Measurements from ENCODE around the gene PPFIA1. TPM values are rescaled to one million over a fixed set of nuclear protein-coding genes. Genes with fewer than 3 reads are reported as not detected.

The PPFIA1 gene
- total and polyA plus RNA-seq, 10 of the 15 experiments (the other 5 are each of a cell fraction or from before 2014, with no cell fraction given) = 5.2 to 26.2 (median 15.8) TPM

DNA sequence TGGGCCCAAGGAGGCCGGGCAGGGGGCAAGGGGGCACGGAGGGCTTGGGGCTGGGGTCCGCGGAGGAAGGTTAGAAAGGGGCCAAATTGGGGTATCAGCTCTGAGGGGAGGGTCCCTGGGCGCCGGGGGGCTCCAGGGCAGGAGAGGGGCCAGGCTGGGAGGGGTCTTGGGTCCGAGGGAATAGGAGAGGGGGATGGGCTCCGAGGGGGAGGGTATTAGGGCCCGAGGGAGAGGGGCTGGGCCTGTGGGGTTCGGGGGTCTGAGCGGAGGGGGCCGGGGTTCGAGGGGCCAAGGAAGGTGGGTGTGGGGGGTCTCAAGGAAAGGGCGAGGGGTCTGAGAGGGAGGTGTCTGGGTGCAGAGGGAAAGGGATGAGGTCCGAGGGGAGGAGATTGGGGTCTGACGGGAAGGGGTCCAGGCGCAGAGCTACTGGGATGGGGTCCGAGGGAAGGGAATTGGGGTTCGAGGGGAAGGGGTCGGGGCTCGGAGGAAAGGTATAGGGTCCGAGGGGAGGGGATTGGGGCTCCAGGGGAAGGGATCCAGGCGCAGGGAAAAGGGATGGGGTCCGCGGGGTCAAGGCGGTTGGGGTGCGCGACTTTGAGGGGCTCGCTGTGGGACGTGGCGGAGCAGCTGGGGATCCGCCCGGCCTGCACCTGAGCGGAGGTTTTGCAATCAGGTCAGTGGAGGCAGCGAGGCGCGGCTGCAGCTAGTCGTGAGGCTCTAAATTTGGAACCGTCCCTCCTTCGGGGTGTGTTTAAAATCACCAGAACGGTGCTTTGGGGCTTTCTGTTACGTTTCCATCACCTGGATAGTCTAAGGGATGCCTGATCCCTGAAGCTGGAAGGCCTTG is 128.6 kb downstream of the PPFIA1 start:
- ChIA-PET SMC1A (ENCODE audit: uncharacterized antibody, unreplicated experiment) (no interaction called here), RAD21 (ENCODE audit: unreplicated experiment) (no interaction called here), CTCF (interaction anchor here (0.6 to 0.8 kb wide), 2 partner anchors 9 to 416 kb away, joined by 3 read pairs; no protein-coding TSS in a partner anchor), POLR2A (interaction anchor here (0.7 to 1.0 kb wide), 2 partner anchors 9 to 13 kb away, joined by 3 to 8 read pairs; no protein-coding TSS in a partner anchor)
- Histone ChIP-seq H3K27ac (ENCODE audit: control insufficient read depth, insufficient read depth) (no peak overlapping the region), H3K9me3 (replicated peaks; ENCODE audit: control insufficient read depth, insufficient read depth, low read length) (no peaks in the 10 kb centered on the region; the same call in 2 of the 3 replicates), H3K4me1 (ENCODE audit: control insufficient read depth, insufficient read depth, low read length) (peaks cover 11% of the 10 kb centered on the region), H3K4me2 (ENCODE audit: control insufficient read depth, insufficient read depth) (no peak overlapping the region; the same call in 1 of the 2 replicates), H3K9ac (ENCODE audit: control insufficient read depth, insufficient read depth, low read length) (no peak overlapping the region), H3K79me2 (ENCODE audit: control insufficient read depth, insufficient read depth, low read length) (no peaks in the 10 kb centered on the region), H3K4me3 (peak overlapping the region; percentile 70), H3K36me3 (ENCODE audit: control insufficient read depth in 2 of 2, insufficient read depth in 2 of 2, low read length in 1 of 2) (no peaks in the 10 kb centered on the region), H3K27me3 (replicated peaks in 1 of 2; ENCODE audit: control insufficient read depth in 2 of 2, insufficient read depth in 2 of 2, low read length in 1 of 2) (no peaks in the 10 kb centered on the region), H2AFZ (ENCODE audit: control insufficient read depth, low read depth, low read length) (no peak overlapping the region), H4K20me1 (ENCODE audit: control insufficient read depth, insufficient read depth) (no peaks in the 10 kb centered on the region)
- ATAC-seq = peak; percentile 24
- intact Hi-C loops (cut with micrococcal nuclease; ENCODE audit: unreplicated experiment) = no loop called here
- WGBS (ENCODE audit: insufficient coverage, insufficient replicate concordance, low lambda C conversion rate, missing lambda C conversion rate) = 3% methylated on average over 22 of the region's 42 CpGs
- TF ChIP-seq ETV6 (conservative IDR thresholded peaks at IDR 0.05 in 1 of 2, IDR thresholded peaks at IDR 0.05 in 1 of 2; ENCODE audit: borderline replicate concordance in 1 of 2, low read depth in 1 of 2) = peak in 1 of 2 experiments; percentile 34; a peak in 1 of 4 replicates
- TF ChIP-seq SUZ12 (IDR thresholded peaks at IDR 0.05; ENCODE audit: unreplicated experiment) = no peak
- no peak for TF ChIP-seq HDGF (IDR thresholded peaks at IDR 0.05)
- TF ChIP-seq IKZF1 (conservative IDR thresholded peaks at IDR 0.05) = peak; percentile 44; the same call in 1 of the 2 replicates
- BruUV-seq (replicated peaks) = no TSS peak
- DNase-seq (ENCODE audit: low read depth, low spot score) = no peak
- FAIRE-seq = peak; percentile 72
- in situ Hi-C loops (cut with MboI) = no loop called here

DNA sequence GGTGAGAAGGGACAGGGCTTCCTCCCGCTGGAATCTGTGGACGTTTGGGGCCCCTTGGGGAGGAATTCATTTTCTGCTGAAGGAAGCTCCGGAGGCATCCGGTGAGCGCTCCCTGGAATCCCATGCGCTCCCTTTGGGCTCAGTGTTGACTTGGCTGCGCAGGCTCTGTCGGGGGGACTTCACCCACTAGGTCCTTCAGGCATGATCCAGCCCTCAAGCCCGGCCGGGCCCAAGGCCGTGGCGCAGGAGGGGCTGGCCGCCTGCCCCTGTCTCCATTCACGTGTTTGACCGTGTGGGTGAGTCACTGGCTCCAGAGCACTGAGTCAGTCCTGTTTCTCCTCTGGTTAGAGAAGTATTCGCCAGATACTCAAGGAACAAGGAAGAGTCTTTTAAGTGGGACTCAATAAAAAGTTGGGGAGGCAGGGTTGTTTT is 129.2 kb downstream of the PPFIA1 start:
- POLR2A ChIA-PET = interaction anchor here (1.0 kb wide), 1 partner anchor 8 kb away, joined by 3 read pairs; no protein-coding TSS in a partner anchor
- no peaks in the 10 kb centered on the region for H3K79me2 ChIP-seq (ENCODE audit: control insufficient read depth, insufficient read depth, low read length)
- no peak for FAIRE-seq
- H4K20me1 ChIP-seq (ENCODE audit: control insufficient read depth, insufficient read depth) = no peaks in the 10 kb centered on the region
- CTCF ChIA-PET = interaction anchor here (0.8 kb wide), 1 partner anchor 8 kb away, joined by 3 read pairs; no protein-coding TSS in a partner anchor
- SMC1A ChIA-PET (ENCODE audit: uncharacterized antibody, unreplicated experiment) = no interaction called here
- BruUV-seq (replicated peaks) = no TSS peak
- H3K27me3 ChIP-seq (replicated peaks in 1 of 2; ENCODE audit: control insufficient read depth in 2 of 2, insufficient read depth in 2 of 2, low read length in 1 of 2) = no peaks in the 10 kb centered on the region; a peak in 1 of 4 replicates
- intact Hi-C loops (cut with micrococcal nuclease; ENCODE audit: unreplicated experiment) (no loop called here), in situ Hi-C loops (cut with MboI) (no loop called here)
- H3K36me3 ChIP-seq (ENCODE audit: control insufficient read depth in 2 of 2, insufficient read depth in 2 of 2, low read length in 1 of 2) = no peaks in the 10 kb centered on the region
- H3K4me3 ChIP-seq = no peak overlapping the region
- H3K9me3 ChIP-seq (replicated peaks; ENCODE audit: control insufficient read depth, insufficient read depth, low read length) = no peaks in the 10 kb centered on the region; the same call in 2 of the 3 replicates
- no peak overlapping the region for H2AFZ ChIP-seq (ENCODE audit: control insufficient read depth, low read depth, low read length)
- ATAC-seq = no peak
- H3K4me2 ChIP-seq (ENCODE audit: control insufficient read depth, insufficient read depth) = no peak overlapping the region
- H3K27ac ChIP-seq (ENCODE audit: control insufficient read depth, insufficient read depth) = no peak overlapping the region
- TF ChIP-seq EED (IDR thresholded peaks at IDR 0.05; ENCODE audit: low read depth) = 0 out of 2 replicates have a peak, but pooled peaks have one; percentile 45
- TF ChIP-seq ESRRA (IDR thresholded peaks at IDR 0.05; ENCODE audit: low read length) = no peak
- TF ChIP-seq CREM (IDR thresholded peaks at IDR 0.05; ENCODE audit: low read depth) = no peak
- TF ChIP-seq CBX5 (IDR thresholded peaks at IDR 0.05; ENCODE audit: low read depth) = no peak
- TF ChIP-seq JUNB (IDR thresholded peaks at IDR 0.05) = no peak
- 0 out of 2 replicates have a peak, but pooled peaks have one; percentile 8 for TF ChIP-seq IKZF1 (conservative IDR thresholded peaks at IDR 0.05)
- RAD21 ChIA-PET (ENCODE audit: unreplicated experiment) = no interaction called here
- WGBS (ENCODE audit: insufficient coverage, insufficient replicate concordance, low lambda C conversion rate, missing lambda C conversion rate) = 47% methylated on average over 16 of the region's 16 CpGs
- H3K4me1 ChIP-seq (ENCODE audit: control insufficient read depth, insufficient read depth, low read length) = peaks cover 11% of the 10 kb centered on the region
- DNase-seq (ENCODE audit: low read depth, low spot score) = no peak
- H3K9ac ChIP-seq (ENCODE audit: control insufficient read depth, insufficient read depth, low read length) = no peak overlapping the region

All from GM12878 (cell line).